ENCODE data around the gene AATK.

AATK gene

GRCh38 chr17:81179861-81180260 lies 13.8 kb upstream of the AATK start:
- no peak for DNase-seq

DNA sequence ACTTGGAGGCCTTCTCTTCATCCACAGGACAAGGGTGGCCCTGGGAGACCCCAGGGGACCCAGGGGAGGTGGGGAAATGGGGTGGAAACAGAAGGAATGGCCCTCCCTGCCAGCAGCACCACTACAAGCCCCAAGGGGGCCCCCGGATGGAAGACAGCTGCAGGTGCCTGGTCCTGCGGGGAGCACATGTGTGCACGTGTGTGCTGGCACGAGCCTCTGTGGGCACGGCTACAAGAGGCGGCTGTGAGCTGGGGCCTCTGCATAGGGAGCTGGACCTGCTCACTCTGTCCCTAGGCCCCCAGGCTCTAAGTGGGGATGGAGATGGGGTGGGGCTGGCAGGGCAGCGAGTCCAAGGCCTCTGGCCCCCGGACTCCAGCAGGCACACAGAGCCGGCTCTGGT lies 13.2 kb upstream of the AATK start:
- no peak for DNase-seq

DNA sequence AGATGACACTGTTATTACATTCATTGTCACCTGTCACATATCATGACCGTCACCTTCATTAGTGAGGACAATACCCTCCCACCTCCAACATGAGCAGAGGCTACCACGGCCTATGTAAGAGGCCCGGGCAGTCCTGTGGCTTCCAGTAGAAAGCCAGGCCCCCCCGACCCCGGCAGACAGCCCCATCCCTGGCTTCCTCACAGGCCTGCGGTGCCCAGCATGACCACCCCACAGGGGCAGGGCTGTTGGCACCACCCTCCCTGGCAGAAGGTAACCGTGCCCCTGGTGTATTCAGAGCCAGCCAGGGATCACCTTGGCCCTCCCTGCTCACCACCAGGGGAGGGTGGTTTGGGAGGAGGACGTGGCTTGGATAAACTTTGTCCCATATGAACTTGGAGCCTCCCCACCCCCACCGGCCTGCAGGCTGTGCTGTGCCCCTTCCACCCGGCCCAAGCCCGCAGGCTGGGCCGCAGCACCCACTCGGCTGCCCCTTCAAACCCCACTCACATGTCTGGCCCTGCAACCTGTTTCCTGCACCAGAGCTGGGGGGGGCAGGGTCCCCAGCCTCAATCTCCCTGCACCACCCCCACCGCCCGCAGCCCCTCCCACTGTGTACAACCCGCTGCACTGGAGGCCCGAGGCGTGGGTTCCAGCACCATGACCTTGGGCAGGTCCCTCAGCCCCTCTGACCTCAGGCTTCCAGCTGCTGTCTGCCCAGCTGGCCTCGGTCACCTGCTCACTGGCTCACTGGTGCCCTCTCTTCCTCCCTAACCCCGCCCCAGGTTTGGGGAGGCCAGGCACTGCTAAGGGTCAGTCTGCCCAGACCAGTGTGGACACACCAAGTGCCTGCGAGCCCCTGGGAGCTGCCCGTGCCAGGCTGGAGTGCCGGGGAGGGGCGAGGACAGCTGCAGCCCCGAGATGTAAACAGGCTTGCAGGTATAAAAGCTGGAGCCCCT lies 12.4 kb upstream of the AATK start:
- no peak for DNase-seq

DNA sequence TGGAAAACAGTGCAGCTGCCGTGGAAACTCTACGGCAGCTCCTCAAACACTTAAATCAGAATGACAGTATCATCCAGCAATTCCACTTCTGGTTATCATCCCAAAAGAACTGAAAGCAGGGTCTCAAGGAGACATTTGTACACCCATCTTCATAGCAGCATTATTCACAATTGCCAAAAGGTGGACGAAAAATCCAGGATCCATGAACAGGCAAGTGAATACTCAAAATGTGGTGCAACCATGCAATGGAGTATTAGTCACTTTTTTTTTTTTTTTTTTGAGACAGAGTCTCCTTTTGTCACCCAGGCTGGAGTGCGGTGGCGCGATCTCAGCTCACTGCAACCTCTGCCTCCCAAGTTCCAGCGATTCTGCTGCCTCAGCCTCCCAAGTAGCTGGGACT lies 10.6 kb upstream of the AATK start:
- DNase-seq: peak in 2 of 3 donors; percentile 42 to 51

DNA sequence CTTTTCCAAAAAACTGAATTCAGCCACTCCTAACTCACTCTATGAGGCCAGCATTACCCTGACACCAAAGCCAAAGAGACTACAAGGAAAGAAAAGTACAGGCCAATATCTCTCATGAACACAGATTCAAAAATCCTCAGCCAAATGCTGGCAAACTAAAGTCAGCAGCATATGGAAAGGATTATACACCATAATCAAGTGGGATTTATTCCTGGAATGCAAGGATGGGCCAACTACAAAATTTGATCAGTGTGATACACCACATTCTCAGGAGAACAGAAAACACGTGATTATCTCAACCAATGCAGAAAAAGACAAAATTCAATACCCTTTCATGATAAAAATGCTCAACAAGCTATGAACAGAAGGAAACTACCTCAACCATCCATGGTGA lies 7.7 kb upstream of the AATK start:
- DNase-seq: no peak

DNA sequence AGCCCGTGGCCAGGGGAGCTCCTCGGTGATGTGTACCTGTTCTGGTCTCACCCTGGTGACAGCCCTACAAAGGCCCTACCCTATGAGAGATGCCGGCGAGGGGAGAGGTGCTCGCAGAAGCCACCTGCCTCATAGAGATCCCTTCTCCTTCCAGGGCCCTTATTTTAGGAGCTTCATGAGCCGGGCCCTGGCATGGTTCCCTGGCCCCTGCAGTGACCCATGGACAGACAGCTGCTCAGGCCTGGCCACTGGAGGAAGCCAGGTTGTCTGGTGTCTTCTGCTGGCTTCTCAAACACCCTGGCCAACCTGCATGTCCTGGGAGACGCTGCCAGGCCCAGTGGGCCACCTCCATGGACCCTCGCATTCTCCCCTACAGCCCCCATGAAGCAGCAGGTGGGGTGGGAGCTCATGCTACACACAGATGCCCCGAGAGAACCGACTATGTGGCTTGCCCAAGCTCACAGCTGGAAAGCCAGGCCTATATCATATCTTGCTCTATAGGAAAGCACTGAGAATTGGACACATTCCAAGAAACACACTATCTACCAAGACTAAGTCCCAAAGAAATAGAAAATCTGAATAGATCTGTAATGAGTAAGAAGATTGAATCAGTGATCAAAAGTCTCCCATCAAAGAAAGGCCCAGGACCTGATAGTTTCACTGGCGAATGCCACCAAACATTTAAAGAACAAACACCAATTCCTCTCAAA lies 7.2 kb upstream of the AATK start:
- no peak for DNase-seq

DNA sequence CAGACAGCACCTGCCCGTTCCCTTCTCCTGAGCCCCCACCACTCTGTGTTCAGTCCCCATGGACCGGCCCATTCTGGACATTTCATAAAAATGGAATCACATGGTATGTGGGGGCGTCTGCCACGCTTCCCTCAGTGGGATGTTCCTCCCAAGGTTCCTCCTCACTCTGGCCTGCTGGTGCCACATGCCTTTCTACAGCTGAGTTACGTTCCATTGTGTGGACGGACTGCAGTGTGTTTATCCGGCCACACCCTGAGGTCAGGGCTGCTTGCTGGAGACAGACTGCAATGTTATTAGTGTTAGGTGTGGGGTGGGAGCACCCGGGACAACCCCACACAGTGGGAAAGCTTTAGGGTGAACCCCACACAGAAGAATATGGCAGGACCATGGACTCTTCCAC lies 5.9 kb upstream of the AATK start:
- peak; percentile 50 to 64 (median 58) for DNase-seq

DNA sequence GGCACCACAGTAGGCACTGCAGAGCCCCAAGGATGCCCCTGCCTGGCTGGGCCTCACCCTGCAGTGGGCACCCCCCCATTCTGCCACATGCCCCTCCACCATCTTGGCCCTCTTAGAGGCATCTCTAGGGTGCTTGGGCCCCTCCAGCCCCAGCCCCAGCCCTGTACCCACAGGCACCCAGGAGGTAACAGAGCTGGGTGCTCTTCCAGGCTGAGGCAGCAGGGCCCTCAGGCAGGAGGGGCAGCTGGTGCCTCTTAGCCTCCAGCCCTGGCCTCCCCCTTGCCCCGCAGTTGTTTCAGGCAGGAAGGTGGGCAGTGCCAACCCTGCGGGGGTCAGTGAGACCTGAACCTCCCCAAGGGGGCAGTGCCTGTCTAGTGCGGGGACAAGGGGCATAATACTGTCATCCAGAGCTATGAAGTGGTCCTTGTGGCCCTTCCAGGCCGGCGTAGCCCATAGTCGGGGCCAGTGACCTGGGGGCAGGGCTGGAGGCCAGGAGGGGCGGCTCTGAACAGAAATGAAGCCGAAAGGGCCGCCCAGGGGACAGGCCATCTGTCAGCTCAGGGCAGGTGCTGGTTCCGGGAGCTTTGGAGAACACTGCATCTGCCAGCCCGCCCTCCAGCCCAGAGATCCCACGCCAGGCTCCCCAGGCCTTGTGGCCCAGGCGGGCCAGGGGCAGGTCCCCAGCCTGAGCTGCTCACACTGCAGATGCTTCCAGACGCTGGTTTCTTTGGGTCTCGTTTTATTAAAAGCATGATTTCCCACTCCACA lies 4.9 kb upstream of the AATK start:
- no peak for DNase-seq

GRCh38 chr17:81169870-81170309 lies 3.9 kb upstream of the AATK start:
- no peak for DNase-seq

DNA sequence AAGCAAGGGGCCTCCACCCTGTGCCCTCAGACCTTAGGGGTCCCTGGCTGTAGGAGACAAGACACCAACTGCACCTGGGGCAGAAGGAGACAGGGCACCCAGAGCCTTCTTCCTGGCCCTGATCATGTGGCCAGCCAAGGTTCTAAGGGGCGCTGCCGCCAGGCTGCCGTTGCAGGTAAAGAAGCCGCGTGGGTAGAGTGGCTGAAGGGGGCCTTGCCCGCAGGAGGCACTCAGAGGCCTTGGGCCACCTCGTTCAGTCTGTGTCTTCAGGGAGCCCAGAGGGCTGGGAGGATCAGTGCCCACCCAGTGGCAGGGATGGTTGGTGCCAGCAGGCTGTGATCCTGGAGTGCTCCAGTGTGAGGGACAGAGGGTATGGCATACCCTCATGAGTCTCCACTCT lies 1.6 kb upstream of the AATK start:
- no peak for DNase-seq

- DNase-seq: no peak
These were observed 1.1 kb upstream of the AATK start for GRCh38 chr17:81167194-81167524.

DNA sequence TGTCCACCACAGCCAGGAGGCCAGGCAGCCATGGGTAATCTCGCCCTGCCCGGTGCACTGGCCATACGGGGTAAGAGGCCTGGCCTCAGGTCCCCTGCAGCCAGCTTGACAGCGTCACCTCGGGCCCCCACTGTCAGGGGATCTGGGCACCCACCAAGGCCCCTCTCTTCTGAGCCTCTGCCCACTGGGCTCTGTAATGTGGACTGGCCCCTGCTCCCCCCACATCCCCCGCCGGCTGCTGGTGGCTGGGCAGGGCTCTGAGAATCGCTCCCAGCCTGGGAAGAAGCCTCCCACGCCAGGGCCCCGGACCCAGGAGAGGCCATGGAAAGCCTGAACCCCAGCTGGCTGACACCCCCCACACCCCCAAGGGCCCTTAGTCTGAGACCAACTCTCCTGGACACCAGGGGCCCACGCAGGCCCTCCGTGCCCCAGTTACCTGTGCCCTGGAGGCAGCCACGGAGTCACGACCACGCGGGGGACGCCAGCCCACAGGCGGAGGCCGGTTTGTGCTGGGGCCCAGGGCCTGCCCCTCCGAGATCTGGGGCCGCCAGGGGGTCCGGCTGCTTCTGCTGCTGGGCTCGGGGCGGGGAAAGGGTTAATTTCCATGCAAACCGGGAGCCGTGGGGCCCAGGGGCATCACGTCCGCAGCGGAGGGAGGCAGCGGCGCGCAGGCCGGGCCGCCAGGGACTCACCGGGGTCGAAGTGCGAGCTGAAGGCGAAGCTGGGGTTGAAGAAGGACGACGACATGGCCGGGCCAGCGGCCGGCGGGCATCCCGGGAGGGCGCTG lies 582 bp downstream of the AATK start, which contains the start of gene PVALEF:
Gene PVALEF (plus strand): TSS at position 262 of the 787 bp plus-strand sequence. CDS start 15,720 bp downstream, outside the sequence.
- DNase-seq: no peak

DNA sequence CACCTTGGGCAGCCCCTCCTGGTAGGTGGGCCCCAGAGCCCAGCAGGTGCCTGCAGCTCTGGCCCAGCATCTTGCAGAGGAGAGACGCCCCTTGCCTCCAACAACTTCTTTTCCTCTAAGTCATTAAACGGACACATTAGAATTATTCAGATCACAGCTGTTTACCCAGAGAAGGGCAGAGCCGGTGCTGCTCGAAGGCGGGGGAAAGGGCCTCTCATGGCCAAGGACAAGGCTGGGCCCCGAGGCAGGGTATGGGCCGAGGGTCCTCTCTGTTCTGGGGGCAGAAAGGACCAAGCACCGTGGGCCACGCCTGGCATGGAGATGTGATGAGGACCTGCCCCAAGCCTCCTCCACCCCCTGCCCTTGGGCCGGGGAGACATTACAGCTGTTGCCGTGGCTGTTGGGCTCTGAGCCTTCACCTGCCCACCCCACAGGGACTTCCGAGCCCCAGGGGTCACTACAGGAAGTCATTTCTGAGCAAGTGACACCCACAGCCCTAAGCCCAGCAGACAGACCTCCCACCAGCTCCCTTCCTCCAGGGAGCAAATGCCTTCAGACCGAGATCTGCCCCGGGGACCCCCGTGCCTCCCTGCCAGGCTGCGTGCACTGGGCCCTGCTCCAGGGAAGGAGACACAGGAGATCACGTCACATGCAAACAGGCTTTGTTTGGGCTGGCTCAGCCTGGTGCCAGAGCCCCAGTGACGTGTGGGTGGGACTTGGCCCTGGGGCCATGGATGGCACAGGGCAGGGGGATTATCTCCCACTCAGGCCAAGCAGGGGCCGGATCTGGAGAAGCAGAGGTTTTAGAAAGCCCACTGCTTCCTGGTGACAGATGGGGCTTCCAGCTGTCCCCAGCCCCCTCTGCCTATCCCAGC lies 1.4 kb downstream of the AATK start:
- DNase-seq: no peak

GRCh38 chr17:81163703-81164370 lies 2.2 kb downstream of the AATK start:
- no peak for DNase-seq

- DNase-seq: no peak
These were observed 2.8 kb downstream of the AATK start for GRCh38 chr17:81163051-81163695.

GRCh38 chr17:81162491-81162890 lies 3.5 kb downstream of the AATK start:
- DNase-seq: no peak

GRCh38 chr17:81161972-81162371 lies 4.0 kb downstream of the AATK start:
- DNase-seq: no peak

DNA sequence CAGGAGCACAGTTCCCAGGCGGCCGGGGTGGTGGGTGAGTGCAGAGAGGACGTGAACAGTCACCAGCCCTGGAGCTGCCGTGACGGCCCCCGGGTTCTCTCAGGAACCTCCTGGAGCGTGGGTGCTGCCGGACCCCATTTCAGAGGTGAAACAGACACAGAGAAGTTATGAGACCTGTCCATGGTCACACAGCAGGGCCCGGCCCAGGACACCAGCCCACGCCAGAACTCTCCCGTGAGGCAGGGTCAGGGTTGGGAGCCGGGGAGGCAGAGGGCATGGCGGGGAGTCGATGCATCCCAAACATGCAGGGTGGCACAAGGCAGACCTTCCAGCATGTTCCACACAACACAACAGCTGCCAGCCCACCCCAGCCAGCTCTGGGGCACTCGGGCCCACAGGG lies 4.5 kb downstream of the AATK start:
- DNase-seq: no peak

DNA sequence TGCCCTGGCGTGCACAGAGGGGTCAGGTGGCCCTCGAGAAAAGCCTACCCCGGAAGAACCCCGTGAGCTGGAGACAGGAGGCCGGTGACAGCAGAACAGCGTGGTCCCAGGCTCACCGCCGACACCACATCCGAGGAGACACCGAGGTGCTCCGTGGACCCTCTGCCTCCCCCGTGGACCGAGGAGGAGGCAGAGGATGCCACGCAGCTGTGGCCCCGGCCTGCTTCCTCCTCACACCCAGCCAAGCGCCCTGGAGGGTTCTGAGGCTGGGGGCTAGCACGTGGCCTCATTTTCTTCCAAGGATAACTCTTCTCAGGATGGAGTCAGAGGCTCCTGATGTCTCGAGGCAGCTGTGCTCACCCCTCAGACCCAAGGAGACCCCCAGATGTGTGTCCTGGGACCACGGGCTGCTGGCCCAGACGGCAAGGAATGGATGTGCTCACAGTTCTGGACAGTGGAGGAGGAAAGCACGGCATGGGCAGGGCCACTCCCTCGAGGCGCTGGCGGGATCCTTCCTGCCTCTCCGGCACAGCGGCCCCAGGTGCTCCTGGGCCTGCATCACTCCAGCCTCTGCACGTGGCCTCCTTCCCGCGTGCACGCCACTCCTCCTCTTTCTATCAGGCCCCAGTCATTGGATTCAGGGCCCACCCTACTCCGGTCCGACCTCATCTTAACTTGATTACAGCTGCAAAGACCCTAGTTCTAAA lies 5.1 kb downstream of the AATK start:
- no peak for DNase-seq

DNA sequence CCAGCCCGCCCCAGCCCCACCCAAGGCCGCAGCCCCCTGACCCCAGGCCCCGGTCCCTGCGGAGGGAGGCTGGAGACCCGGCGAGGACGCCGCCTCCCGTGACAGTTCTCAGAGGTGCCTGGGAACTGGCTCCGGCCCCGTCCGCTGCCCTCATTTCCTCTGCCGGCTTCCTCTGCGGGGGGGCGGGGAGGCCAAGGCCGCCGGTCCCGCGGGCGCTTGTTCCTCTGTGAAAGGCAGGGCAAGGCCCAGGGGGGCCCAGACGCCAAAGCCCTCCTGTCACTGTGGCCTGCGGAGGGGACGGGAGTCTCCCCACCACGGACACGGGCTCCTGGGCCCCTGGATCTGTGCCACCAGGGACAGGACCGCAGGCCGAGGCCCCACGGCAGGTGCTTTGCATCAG lies 5.7 kb downstream of the AATK start:
- DNase-seq: peak; percentile 67 to 86 (median 76)

Measured in suppressor macrophage treated with lipopolysaccharide for 1 hour (primary cell).